Heart right ventricle (tissue), 16 donors: ENCODE data around the gene PIGA. TPM values are rescaled to one million over a fixed set of nuclear protein-coding genes. Genes with fewer than 3 reads are reported as not detected.

Experiments used
- ATAC-seq, 8 donors: fragments of 200-7000 bp; cut with Tn5 transposase; one replicate each; pipeline ENCODE4 v1.9.1; 2020; ENCODE audit warnings: mild to moderate bottlenecking in 8 of 8, moderate library complexity in 8 of 8, moderate number of reproducible peaks in 1 of 8
- DNase-seq, 2 donors: peaks; one replicate each; pipeline ENCODE4 v3.0.0-alpha.2; 2020
- H3K27ac ChIP-seq, 10 donors: fragments of 200-600 bp; sonication (generic) in 2 of 10; one replicate each; pipeline versions ENCODE4 v1.5.0 to v1.8.0; 2020 to 2022; ENCODE audit warnings: mild to moderate bottlenecking in 3 of 10
- H3K27me3 ChIP-seq, 7 donors: fragments of 200-600 bp; one replicate each; pipeline ENCODE4 v1.8.0; 2021 to 2022; ENCODE audit warnings: mild to moderate bottlenecking in 2 of 7
- H3K36me3 ChIP-seq, 9 donors: fragments of 200-600 bp; sonication (generic) in 1 of 9; one replicate each; pipeline versions ENCODE4 v1.5.0 to v1.8.0; 2020 to 2022; ENCODE audit warnings: mild to moderate bottlenecking in 2 of 9
- H3K4me1 ChIP-seq, 9 donors: fragments of 200-600 bp; sonication (generic) in 1 of 9; one replicate each; pipeline versions ENCODE4 v1.5.0 to v1.8.0; 2020 to 2022; ENCODE audit warnings: mild to moderate bottlenecking in 4 of 9
- H3K4me3 ChIP-seq, 10 donors: fragments of 200-600 bp; sonication (generic) in 2 of 10; one replicate each; pipeline versions ENCODE4 v1.5.0 to v1.8.0; 2020 to 2022; ENCODE audit warnings: mild to moderate bottlenecking in 7 of 10, moderate library complexity in 2 of 10
- H3K9me3 ChIP-seq, 11 donors: fragments of 200-600 bp in 10 of 11; sonication (generic) in 2 of 11; one replicate each; pipeline versions ENCODE4 v1.5.0 to v1.8.0; 2013 to 2022; ENCODE audit warnings: mild to moderate bottlenecking in 2 of 11, control low read depth in 1 of 11, moderate library complexity in 1 of 11
- CTCF ChIP-seq, 9 donors: fragments of 200-600 bp; sonication (generic) in 2 of 9; IDR thresholded peaks; one replicate each; pipeline versions ENCODE4 v1.5.0 to v1.8.0; 2021 to 2022; ENCODE audit warnings: antibody characterized with exemption in 9 of 9, mild to moderate bottlenecking in 5 of 9, moderate library complexity in 1 of 9
- WGBS, 2 donors: extraction: QIAGEN DNeasy Blood & Tissue Kit; methylation state at CpG; one replicate each; pipeline ENCODE4 v1.1.7; 2013; ENCODE audit warnings: inconsistent platforms in 1 of 2; 5-methylcytosine and 5-hydroxymethylcytosine counted together
- intact Hi-C, 10 donors: fragments of 100-400 bp; cut with DNase I; formaldehyde crosslinking; loops; one replicate each; pipeline versions ENCODE4 v1.11.1 to v1.14.2; 2022
- polyA plus RNA-seq, 2 donors: library from polyadenylated mRNA; stranded (reverse); fragments of 200-250 nt; gene quantifications; one replicate each; pipeline ENCODE4 v1.2.3, GENCODE V29; 2013
- total RNA-seq, 10 donors: library from RNA; stranded (reverse); fragmentation: NEBNext Ultra II Directional in 3 of 10; extraction: Animal tissue kit (Norgen Biotek cat#: 25700) in 3 of 10; gene quantifications; one replicate each; pipeline versions ENCODE4 v1.2.1 to v1.2.4, GENCODE V29; 2021 to 2023
- donor health status: Arrhythmogenic right ventricular cardiomyopathy.
- donor health status: ischemic (EF 13 %, LVEDD 7.1; RV severe dilation, severe dysfunction).
- donor health status: healthy with polysubstance abuse.
- donor health status: DM: no; HTN: yes; CAD: no.
- donor health status: DM: no; HTN: no; CAD: no.
- donor health status: ischemic (EF 25% LVEDD 6.9; RV normal size, moderate dysfunction).
- donor health status: ischemic (EF 25% LVEDD 5.7; RV mildly dilated, moderate dysfunction).
- donor health status: healthy.
- donor health status: DM: yes; HTN: yes; CAD: no.
- donor health status: Ischemic cardiomyopathy.
- donor health status: ischemic (EF 35%, LVEDD 5.7; RV mildly dilated, moderate dysfunction).
- donor health status: nonischemic (EF 11% LVEDD 7.7; RV severe dilation, severe dysfunction).
- donor health status: DM: yes; HTN: yes; CAD: no.
- donor health status: PGD.
- donor health status: ischemic (EF 29% LVEDD 5.4; RV normal size, mild dysfunction).
- donor health status: nonischemic (EF 23%, LVEDD 6.1; RV moderate dilation, normal function).

PIGA gene
- total and polyA plus RNA-seq, 12 donors, result 3.1 to 7.3 (median 4.9) TPM

- Histone ChIP-seq H3K4me1 (peaks cover 0 to 7% (median 0%) of the 10 kb centered on the region in 9 donors), H3K9me3 (no peaks in the 10 kb centered on the region), H3K27ac (peak overlapping the region in 2 of 10 donors; percentile 19 to 26), H3K36me3 (peaks cover 0 to 55% (median 0%) of the 10 kb centered on the region in 9 donors), H3K4me3 (no peak overlapping the region), H3K27me3 (peaks cover 0 to 23% (median 0%) of the 10 kb centered on the region in 7 donors)
- TF ChIP-seq CTCF (IDR thresholded peaks at IDR 0.05), result no peak
- intact Hi-C loops, result no loop called here
- ATAC-seq (peak in 1 of 8 donors; percentile 50), DNase-seq (no peak)
- 59 to 64% methylated on average over 3 of the region's 3 CpGs for WGBS, 2 donors
Measured at GRCh38 chrX:15322072-15322471, 13.3 kb downstream of the PIGA start.

GRCh38 chrX:15321447-15321846 is 13.9 kb downstream of the PIGA start:
- peaks cover 0 to 7% (median 0%) of the 10 kb centered on the region in 9 donors for H3K4me1 ChIP-seq
- DNase-seq, result no peak
- no peak for TF ChIP-seq CTCF (IDR thresholded peaks at IDR 0.05)
- intact Hi-C loops, result no loop called here
- peaks cover 0 to 21% (median 0%) of the 10 kb centered on the region in 7 donors for H3K27me3 ChIP-seq
- no peak overlapping the region for H3K27ac ChIP-seq
- peak in 2 of 8 donors; percentile 25 to 27 for ATAC-seq
- H3K9me3 ChIP-seq, result no peaks in the 10 kb centered on the region
- H3K4me3 ChIP-seq, result no peak overlapping the region
- 71 to 90% methylated on average over 4 of the region's 4 CpGs for WGBS, 2 donors
- peaks cover 0 to 55% (median 0%) of the 10 kb centered on the region in 9 donors for H3K36me3 ChIP-seq

- Histone ChIP-seq H3K9me3 (no peaks in the 10 kb centered on the region), H3K27me3 (peaks cover 0 to 19% (median 0%) of the 10 kb centered on the region in 7 donors), H3K4me1 (peaks cover 0 to 7% (median 0%) of the 10 kb centered on the region in 9 donors), H3K36me3 (peaks cover 0 to 48% (median 0%) of the 10 kb centered on the region in 9 donors), H3K4me3 (no peak overlapping the region), H3K27ac (peak overlapping the region in 5 of 10 donors; percentile 8 to 42 (median 35))
- WGBS, 2 donors, result 45 to 53% methylated on average over 4 of the region's 4 CpGs
- no peak for TF ChIP-seq CTCF (IDR thresholded peaks at IDR 0.05)
- intact Hi-C loops, result no loop called here
- peak in 3 of 8 donors; percentile 41 to 64 (median 48) for ATAC-seq
- no peak for DNase-seq
Measured at GRCh38 chrX:15320297-15320696, 15.0 kb downstream of the PIGA start.

- Histone ChIP-seq H3K27ac (peak overlapping the region in 1 of 10 donors; percentile 29), H3K36me3 (peaks cover 0 to 36% (median 0%) of the 10 kb centered on the region in 9 donors), H3K4me3 (no peak overlapping the region), H3K9me3 (no peaks in the 10 kb centered on the region), H3K27me3 (peaks cover 0 to 12% (median 0%) of the 10 kb centered on the region in 7 donors), H3K4me1 (peaks cover 0 to 7% (median 0%) of the 10 kb centered on the region in 9 donors)
- ATAC-seq, result no peak
- no peak for TF ChIP-seq CTCF (IDR thresholded peaks at IDR 0.05)
- WGBS, 2 donors, result 89 to 92% methylated on average over 4 of the region's 4 CpGs
- intact Hi-C loops, result no loop called here
- no peak for DNase-seq
Measured at GRCh38 chrX:15319075-15319474, 16.2 kb downstream of the PIGA start.
